Naive thymus-derived CD8-positive, alpha-beta T cell (primary cell): ENCODE measurements around the gene ALG12. TPM values are rescaled to one million over a fixed set of nuclear protein-coding genes. Genes with fewer than 3 reads are reported as not detected.
A peak's percentile ranks its signal among the peaks of the same experiment; 100 is the strongest.

ENCODE experiments used
- ATAC-seq, 2 donors: fragments of 150-1000 bp; cut with Tn5 transposase in 1 of 2; sonication (Bioruptor Pico), chemical (Tn5 transposase) in 1 of 2; 1 replicate in 1 of 2; 2 replicates in 1 of 2; pipeline ENCODE4 v1.10.0; 2021; ENCODE audit warnings: mild to moderate bottlenecking in 2 of 2, moderate library complexity in 2 of 2
- POLR2A ChIA-PET: fragments of 350-600 bp; sonication (Branson Sonifier 250); formaldehyde crosslinking; loops from one replicate; lab custom pipeline; 2021; ENCODE audit warnings: antibody characterized with exemption; lab: Charles Lee
- DNase-seq, 10 donors: peaks; one replicate each; pipeline versions ENCODE4 v3.0.0 to v3.0.0-alpha.2; 2020 to 2022
- H3K27ac Mint-ChIP-seq, 10 donors: one replicate each; pipeline ENCODE4 v1.8.0; 2020 to 2022; ENCODE audit warnings: mild to moderate bottlenecking in 10 of 10, mixed read lengths in 10 of 10, moderate library complexity in 4 of 10, inconsistent platforms in 1 of 10
- H3K27me3 Mint-ChIP-seq, 5 donors: one replicate each; pipeline ENCODE4 v1.8.0; 2021 to 2022; ENCODE audit warnings: mixed read lengths in 5 of 5
- H3K36me3 Mint-ChIP-seq, 3 donors: one replicate each; pipeline ENCODE4 v1.8.0; 2020 to 2022; ENCODE audit warnings: mixed read lengths in 3 of 3, mild to moderate bottlenecking in 2 of 3, inconsistent platforms in 1 of 3
- H3K4me1 Mint-ChIP-seq, 4 donors: one replicate each; pipeline ENCODE4 v1.8.0; 2021 to 2022; ENCODE audit warnings: mixed read lengths in 4 of 4
- H3K4me3 Mint-ChIP-seq, 10 donors: one replicate each; pipeline ENCODE4 v1.8.0; 2020 to 2022; ENCODE audit warnings: mild to moderate bottlenecking in 10 of 10, mixed read lengths in 10 of 10, moderate library complexity in 6 of 10, inconsistent platforms in 1 of 10
- H3K9me3 Mint-ChIP-seq, 9 donors: one replicate each; pipeline ENCODE4 v1.8.0; 2020 to 2022; ENCODE audit warnings: mixed read lengths in 9 of 9, mild to moderate bottlenecking in 3 of 9, inconsistent platforms in 1 of 9, moderate library complexity in 1 of 9
- polyA plus RNA-seq, 3 donors: library from polyadenylated mRNA; unstranded; fragments of 300-500 nt; fragmentation: Illumina TruSeq; gene quantifications; one replicate each; pipeline ENCODE4 v1.2.3, GENCODE V29; 2021
- total RNA-seq, 8 experiments: library from RNA in 2 of 8; stranded (reverse) in 2 of 8; gene quantifications; one replicate each; pipeline ENCODE4 v1.2.3 and lab custom pipeline; 2021 to 2026

The ALG12 gene
- total and polyA plus RNA-seq, 5 experiments from 2014 or later: 10.8 to 23.6 (median 17.0) TPM

GRCh38 chr22:49885881-49886280 is 32.4 kb downstream of the ALG12 start:
- ATAC-seq: no peak
- H3K27ac Mint-ChIP-seq: no peak overlapping the region
- H3K4me1 Mint-ChIP-seq: peaks cover 12 to 22% (median 17%) of the 10 kb centered on the region in 4 donors
- H3K9me3 Mint-ChIP-seq: no peaks in the 10 kb centered on the region
- H3K4me3 Mint-ChIP-seq: no peak overlapping the region
- H3K27me3 Mint-ChIP-seq: no peaks in the 10 kb centered on the region
- no peak for DNase-seq
- POLR2A ChIA-PET: no interaction called here
- peaks cover 9 to 75% (median 57%) of the 10 kb centered on the region in 3 donors for H3K36me3 Mint-ChIP-seq

- POLR2A ChIA-PET: no interaction called here
- no peak for ATAC-seq
- Mint-ChIP-seq H3K27ac (no peak overlapping the region), H3K9me3 (no peaks in the 10 kb centered on the region), H3K36me3 (peaks cover 9 to 71% (median 51%) of the 10 kb centered on the region in 3 donors), H3K27me3 (no peaks in the 10 kb centered on the region), H3K4me3 (no peak overlapping the region), H3K4me1 (peaks cover 15 to 25% (median 19%) of the 10 kb centered on the region in 4 donors)
- DNase-seq: no peak
These were observed 33.0 kb downstream of the ALG12 start for GRCh38 chr22:49885281-49885680.

GRCh38 chr22:49884503-49885260 is 33.6 kb downstream of the ALG12 start:
- H3K27ac Mint-ChIP-seq: peak overlapping the region in 1 of 10 donors; percentile 74
- H3K27me3 Mint-ChIP-seq: no peaks in the 10 kb centered on the region
- POLR2A ChIA-PET: no interaction called here
- peaks cover 21 to 30% (median 25%) of the 10 kb centered on the region in 4 donors for H3K4me1 Mint-ChIP-seq
- H3K9me3 Mint-ChIP-seq: no peaks in the 10 kb centered on the region
- no peak overlapping the region for H3K4me3 Mint-ChIP-seq
- no peak for DNase-seq
- H3K36me3 Mint-ChIP-seq: peaks cover 9 to 69% (median 47%) of the 10 kb centered on the region in 3 donors
- no peak for ATAC-seq

- Mint-ChIP-seq H3K4me1 (peaks cover 21 to 32% (median 26%) of the 10 kb centered on the region in 4 donors), H3K36me3 (peaks cover 9 to 63% (median 41%) of the 10 kb centered on the region in 3 donors), H3K27me3 (no peaks in the 10 kb centered on the region), H3K4me3 (no peak overlapping the region), H3K9me3 (no peaks in the 10 kb centered on the region), H3K27ac (peak overlapping the region in 2 of 10 donors; percentile 40 to 74)
- ATAC-seq (no peak), DNase-seq (no peak)
- POLR2A ChIA-PET: no interaction called here
These were observed 34.2 kb downstream of the ALG12 start for GRCh38 chr22:49884075-49884474.

GRCh38 chr22:49883294-49883640 is 35.0 kb downstream of the ALG12 start:
- H3K9me3 Mint-ChIP-seq: no peaks in the 10 kb centered on the region
- H3K27ac Mint-ChIP-seq: peak overlapping the region in 1 of 10 donors; percentile 34
- peaks cover 9 to 62% (median 37%) of the 10 kb centered on the region in 3 donors for H3K36me3 Mint-ChIP-seq
- no peak for DNase-seq
- H3K4me3 Mint-ChIP-seq: no peak overlapping the region
- ATAC-seq: no peak
- H3K27me3 Mint-ChIP-seq: no peaks in the 10 kb centered on the region
- peaks cover 21 to 36% (median 26%) of the 10 kb centered on the region in 4 donors for H3K4me1 Mint-ChIP-seq
- POLR2A ChIA-PET: no interaction called here

- POLR2A ChIA-PET: interaction anchor here (0.5 kb wide), 1 partner anchor 208 kb away, joined by 3 read pairs; no protein-coding TSS in a partner anchor
- H3K27me3 Mint-ChIP-seq: no peaks in the 10 kb centered on the region
- ATAC-seq (no peak), DNase-seq (no peak)
- peak overlapping the region in 4 of 10 donors; percentile 5 to 36 (median 26) for H3K27ac Mint-ChIP-seq
- peaks cover 9 to 61% (median 32%) of the 10 kb centered on the region in 3 donors for H3K36me3 Mint-ChIP-seq
- H3K4me1 Mint-ChIP-seq: peaks cover 23 to 37% (median 27%) of the 10 kb centered on the region in 4 donors
- H3K4me3 Mint-ChIP-seq: peak overlapping the region in 1 of 10 donors; percentile 57
- H3K9me3 Mint-ChIP-seq: no peaks in the 10 kb centered on the region
These were observed 35.5 kb downstream of the ALG12 start for GRCh38 chr22:49882519-49883293.

- H3K4me3 Mint-ChIP-seq: no peak overlapping the region
- peak overlapping the region in 1 of 10 donors; percentile 41 for H3K27ac Mint-ChIP-seq
- peaks cover 9 to 56% (median 27%) of the 10 kb centered on the region in 3 donors for H3K36me3 Mint-ChIP-seq
- H3K27me3 Mint-ChIP-seq: no peaks in the 10 kb centered on the region
- ATAC-seq (no peak), DNase-seq (no peak)
- POLR2A ChIA-PET: no interaction called here
- peaks cover 24 to 37% (median 29%) of the 10 kb centered on the region in 4 donors for H3K4me1 Mint-ChIP-seq
- H3K9me3 Mint-ChIP-seq: no peaks in the 10 kb centered on the region
These were observed 36.4 kb downstream of the ALG12 start for GRCh38 chr22:49881856-49882255.

- no peak for DNase-seq
- Mint-ChIP-seq H3K27ac (peak overlapping the region in 7 of 10 donors; percentile 14 to 87 (median 70)), H3K27me3 (no peaks in the 10 kb centered on the region), H3K4me3 (peak overlapping the region in 5 of 10 donors; percentile 3 to 42 (median 27)), H3K9me3 (no peaks in the 10 kb centered on the region), H3K4me1 (peaks cover 29 to 46% (median 34%) of the 10 kb centered on the region in 4 donors), H3K36me3 (peaks cover 9 to 55% (median 18%) of the 10 kb centered on the region in 3 donors)
- ATAC-seq: peak; percentile 37 to 38
- POLR2A ChIA-PET: interaction anchor here (0.5 kb wide), 1 partner anchor 28 kb away, joined by 4 read pairs; no protein-coding TSS in a partner anchor
These were observed 38.0 kb downstream of the ALG12 start for GRCh38 chr22:49880281-49880680.

- H3K4me3 Mint-ChIP-seq: peak overlapping the region in 2 of 10 donors; percentile 32 to 42
- H3K27me3 Mint-ChIP-seq: no peaks in the 10 kb centered on the region
- H3K9me3 Mint-ChIP-seq: no peaks in the 10 kb centered on the region
- peaks cover 9 to 53% (median 19%) of the 10 kb centered on the region in 3 donors for H3K36me3 Mint-ChIP-seq
- peak overlapping the region in 3 of 10 donors; percentile 14 to 87 (median 70) for H3K27ac Mint-ChIP-seq
- ATAC-seq (peak in 1 of 2 donors; percentile 14), DNase-seq (no peak)
- POLR2A ChIA-PET: no interaction called here
- peaks cover 29 to 49% (median 35%) of the 10 kb centered on the region in 4 donors for H3K4me1 Mint-ChIP-seq
These were observed 38.4 kb downstream of the ALG12 start for GRCh38 chr22:49879871-49880270.

GRCh38 chr22:49878206-49878605 is 40.0 kb downstream of the ALG12 start:
- POLR2A ChIA-PET: interaction anchor here (0.7 kb wide), 1 partner anchor 54 kb away, joined by 4 read pairs; no protein-coding TSS in a partner anchor
- Mint-ChIP-seq H3K9me3 (peaks cover 0 to 2% (median 0%) of the 10 kb centered on the region in 9 donors), H3K4me1 (peaks cover 26 to 58% (median 43%) of the 10 kb centered on the region in 4 donors), H3K27ac (peak overlapping the region in 2 of 10 donors; percentile 60 to 61), H3K4me3 (no peak overlapping the region), H3K27me3 (no peaks in the 10 kb centered on the region), H3K36me3 (peaks cover 10 to 47% (median 12%) of the 10 kb centered on the region in 3 donors)
- DNase-seq (no peak), ATAC-seq (no peak)

GRCh38 chr22:49877642-49878041 is 40.6 kb downstream of the ALG12 start:
- Mint-ChIP-seq H3K27me3 (no peaks in the 10 kb centered on the region), H3K36me3 (peaks cover 9 to 42% (median 12%) of the 10 kb centered on the region in 3 donors), H3K9me3 (peaks cover 0 to 2% (median 0%) of the 10 kb centered on the region in 9 donors), H3K4me1 (peaks cover 26 to 56% (median 41%) of the 10 kb centered on the region in 4 donors), H3K4me3 (no peak overlapping the region), H3K27ac (peak overlapping the region in 4 of 10 donors; percentile 34 to 79 (median 60))
- POLR2A ChIA-PET: interaction anchor here (1.2 kb wide), 1 partner anchor 88 kb away, joined by 3 read pairs; no protein-coding TSS in a partner anchor
- DNase-seq (no peak), ATAC-seq (no peak)

- no peaks in the 10 kb centered on the region for H3K27me3 Mint-ChIP-seq
- POLR2A ChIA-PET: interaction anchor here (0.5 kb wide), 1 partner anchor 9 kb away, joined by 4 read pairs; no protein-coding TSS in a partner anchor
- DNase-seq: no peak
- H3K4me1 Mint-ChIP-seq: peaks cover 24 to 58% (median 48%) of the 10 kb centered on the region in 4 donors
- peaks cover 17 to 40% (median 24%) of the 10 kb centered on the region in 3 donors for H3K36me3 Mint-ChIP-seq
- no peak for ATAC-seq
- H3K27ac Mint-ChIP-seq: peak overlapping the region in 8 of 10 donors; percentile 11 to 77 (median 58)
- no peak overlapping the region for H3K4me3 Mint-ChIP-seq
- peaks cover 0 to 18% (median 12%) of the 10 kb centered on the region in 9 donors for H3K9me3 Mint-ChIP-seq
These were observed 44.9 kb downstream of the ALG12 start for GRCh38 chr22:49873228-49873940.
